GM21423 (cell line): ENCODE data around the gene OTUD4.

Source experiments
- ATAC-seq: cut with Tn5 transposase; IDR thresholded peaks from one replicate; pipeline ENCODE4 v1.9.1; 2021; ENCODE audit warnings: mild to moderate bottlenecking, moderate library complexity; ENCODE audit not compliant: unreplicated experiment

OTUD4 gene

DNA sequence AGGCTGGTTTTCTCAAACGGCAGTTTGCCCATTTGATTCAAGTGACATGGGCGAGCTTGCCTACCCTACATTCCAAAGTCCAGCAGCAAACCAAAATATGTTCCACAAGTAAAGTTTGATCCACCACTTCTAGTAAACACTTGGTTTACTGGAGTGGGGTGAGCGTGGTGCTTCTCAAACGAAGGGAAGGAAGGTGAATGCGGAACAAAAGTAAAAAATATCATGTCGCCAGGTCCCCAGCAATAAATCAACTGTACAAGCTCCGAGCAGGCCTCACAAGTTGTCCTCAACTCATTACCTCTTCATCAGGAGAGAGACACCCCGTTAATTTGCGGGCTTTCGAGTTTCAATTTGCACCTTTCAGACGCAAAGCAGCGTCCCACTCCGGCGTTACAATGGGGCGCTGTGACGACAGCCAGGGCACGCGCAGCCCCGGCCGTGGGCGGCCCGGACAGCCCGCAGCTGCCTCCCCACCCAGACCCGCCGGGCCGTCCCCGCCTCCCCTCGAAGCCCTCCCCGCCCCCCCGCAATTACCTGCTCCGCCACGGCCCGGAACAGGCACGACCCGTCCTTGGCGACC lies 1.0 kb downstream of the OTUD4 start:
- ATAC-seq = peak; percentile 44

DNA sequence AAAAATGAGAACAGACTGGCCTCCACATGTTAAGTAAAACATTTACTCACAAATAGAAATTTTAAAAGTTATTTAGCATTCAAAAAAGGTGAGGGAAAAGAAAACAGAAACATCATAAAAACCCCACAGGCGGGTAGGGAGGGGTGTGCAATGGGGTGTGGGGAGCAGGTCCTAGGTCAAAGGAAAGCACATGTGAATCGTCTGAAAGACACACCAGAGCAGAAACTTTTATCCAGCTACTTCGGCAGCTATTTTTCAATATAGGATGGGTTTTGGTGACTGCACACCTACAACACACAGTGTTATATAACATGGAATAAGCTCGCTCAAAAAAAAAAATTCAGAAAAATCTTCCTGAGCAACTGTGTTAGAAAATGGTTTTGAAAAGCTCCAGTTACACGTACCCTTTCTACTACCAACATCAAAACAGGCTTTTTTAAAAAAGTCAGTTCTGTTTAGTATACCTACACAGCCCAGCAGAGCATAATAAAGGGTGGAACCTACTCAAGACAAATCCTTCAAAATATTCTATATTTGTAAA lies 1.6 kb downstream of the OTUD4 start:
- no peak for ATAC-seq

DNA sequence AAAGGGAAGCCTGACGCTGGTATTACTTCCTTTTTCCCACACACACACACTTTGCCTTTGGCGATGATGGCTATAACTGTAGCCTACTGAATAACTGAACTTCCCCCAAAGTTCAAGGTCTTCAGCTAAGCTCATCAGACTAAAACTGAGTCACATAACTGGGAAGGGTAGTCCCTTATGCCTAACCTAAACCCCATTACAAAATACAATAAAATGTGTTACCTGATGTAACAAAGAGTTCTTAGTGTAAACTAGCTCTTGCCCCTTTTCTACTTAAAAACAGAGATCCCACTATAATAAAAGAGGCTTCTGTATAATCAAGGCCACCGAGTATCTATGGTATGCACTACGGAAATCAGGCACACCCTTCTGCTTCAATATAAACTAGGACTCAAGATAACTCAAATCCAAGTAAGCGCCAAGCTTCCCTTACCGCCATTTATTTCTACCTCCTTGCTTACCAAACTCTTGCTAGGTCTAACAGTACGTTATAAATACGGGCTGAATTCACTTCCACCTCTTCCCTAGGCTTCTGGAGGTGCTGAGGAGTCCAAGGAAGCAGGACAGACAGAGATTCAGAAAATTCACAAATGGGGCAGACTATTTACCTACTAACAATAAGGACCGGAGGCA lies 2.4 kb downstream of the OTUD4 start:
- no peak for ATAC-seq

DNA sequence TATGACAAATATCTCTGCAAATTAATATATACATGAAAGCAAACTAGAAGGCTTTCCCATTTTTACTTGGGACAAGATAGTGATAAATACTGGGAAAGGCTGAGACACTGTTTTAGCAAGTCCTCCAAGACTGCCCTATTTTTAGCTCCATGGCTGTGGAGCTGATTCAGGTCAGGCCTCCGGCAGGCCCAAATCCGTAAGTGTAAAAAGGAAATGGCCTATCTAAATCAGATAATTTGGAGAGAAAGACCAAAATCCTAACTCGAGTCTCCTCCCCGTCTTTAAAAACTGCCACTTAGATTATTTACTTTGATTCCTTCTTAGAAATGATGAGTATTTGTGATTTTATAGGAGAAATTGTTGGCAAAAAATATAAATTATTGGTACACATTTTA lies 2.9 kb downstream of the OTUD4 start:
- no peak for ATAC-seq

DNA sequence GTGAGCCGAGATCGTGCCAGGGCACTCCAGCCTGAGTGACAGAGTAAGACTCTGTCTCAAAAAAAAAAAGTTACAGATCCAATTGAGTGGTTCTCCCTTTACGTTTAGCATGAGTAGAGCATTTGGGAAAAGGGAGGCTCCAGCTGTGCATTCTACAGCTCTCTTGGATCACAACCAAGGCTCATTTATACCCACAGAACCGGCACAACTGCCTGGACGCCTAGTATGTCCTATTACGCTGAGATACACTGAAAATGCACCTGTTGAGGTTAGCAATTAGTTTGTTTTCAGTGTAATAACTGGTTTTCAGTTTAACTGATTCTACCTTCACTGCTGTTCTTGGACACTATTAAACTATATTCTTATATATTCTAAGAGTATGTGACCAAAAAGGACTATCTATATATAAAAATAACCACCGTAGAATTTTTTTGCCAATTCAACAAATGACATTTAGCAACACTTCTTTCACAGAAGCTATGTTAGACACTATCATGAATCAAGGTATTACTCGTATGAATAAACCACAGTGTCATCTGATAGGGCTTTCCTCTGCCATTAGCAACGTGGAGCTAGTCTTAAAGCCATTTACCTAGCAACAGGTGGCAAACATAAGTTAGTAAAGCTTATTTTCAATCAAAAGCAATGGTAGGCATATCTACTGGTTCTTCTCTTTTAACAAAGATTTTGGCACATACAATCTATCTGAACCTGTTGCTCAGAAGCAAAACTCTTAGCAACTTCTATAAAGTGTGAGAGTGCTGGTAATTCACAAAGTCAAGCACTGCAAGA lies 3.6 kb downstream of the OTUD4 start:
- no peak for ATAC-seq

DNA sequence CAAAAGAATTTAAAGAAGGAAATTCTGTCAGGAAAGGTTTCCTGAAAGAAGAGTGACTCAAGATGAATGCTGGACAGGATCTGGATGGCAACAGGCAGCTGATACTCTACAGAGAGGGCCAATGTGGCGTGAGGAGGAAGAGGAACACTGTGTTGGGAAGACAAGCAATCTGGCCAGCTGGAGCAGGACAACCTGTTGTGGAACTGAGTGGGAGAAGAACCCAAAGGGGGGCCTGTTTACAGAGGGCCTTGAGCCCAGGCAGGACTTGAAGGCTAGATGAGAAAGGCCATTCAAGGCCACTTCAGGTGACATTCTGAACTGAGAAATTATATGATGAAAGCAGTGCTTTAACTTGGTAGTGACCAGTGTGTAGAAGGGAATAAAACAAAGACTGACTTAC lies 8.5 kb downstream of the OTUD4 start:
- no peak for ATAC-seq

DNA sequence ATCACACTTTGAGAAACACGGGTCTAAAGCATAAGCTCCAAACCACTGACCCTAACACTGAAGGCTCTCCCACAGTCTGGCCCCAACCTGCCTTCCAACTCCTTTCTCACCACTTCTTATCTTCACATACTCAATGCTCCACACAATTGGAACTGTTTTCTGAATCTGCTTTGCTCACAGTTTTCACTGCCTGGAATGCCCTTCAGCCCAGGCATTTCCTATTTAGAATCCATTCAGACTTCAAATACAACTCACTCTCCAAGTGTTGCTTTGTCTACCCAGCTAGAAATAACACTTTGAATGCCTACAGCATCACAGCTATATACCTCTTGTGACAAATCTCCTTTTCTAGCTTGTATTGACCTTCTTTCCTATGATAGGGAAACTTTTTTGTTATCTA lies 10.2 kb downstream of the OTUD4 start:
- no peak for ATAC-seq

DNA sequence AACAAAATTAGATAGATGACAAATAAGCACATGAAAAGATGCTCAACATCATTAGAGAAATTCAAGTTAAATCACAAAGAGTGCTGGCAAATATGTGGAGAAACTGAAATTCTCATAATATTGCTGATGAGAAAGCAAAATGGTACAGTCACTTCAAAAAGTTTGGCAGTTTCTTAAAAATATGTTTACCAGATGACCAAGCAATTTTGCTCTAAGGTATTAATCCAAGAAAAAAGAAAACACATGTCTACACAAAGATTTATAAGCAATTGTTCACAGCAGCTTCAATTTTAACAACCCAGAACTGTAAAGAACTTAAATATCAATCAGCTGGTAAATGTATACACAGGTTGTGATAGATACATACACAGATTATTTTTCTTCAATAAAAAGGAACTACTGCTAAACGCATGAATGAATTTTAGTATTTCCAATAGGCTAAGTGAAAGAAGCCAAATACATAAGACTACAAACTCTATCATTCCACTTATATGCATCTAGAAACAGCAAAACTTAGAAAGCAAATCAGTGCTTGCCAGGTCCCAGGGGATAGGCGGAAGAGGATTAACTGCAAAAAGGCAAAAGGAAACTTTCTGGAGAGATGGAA lies 11.7 kb downstream of the OTUD4 start:
- ATAC-seq = no peak

DNA sequence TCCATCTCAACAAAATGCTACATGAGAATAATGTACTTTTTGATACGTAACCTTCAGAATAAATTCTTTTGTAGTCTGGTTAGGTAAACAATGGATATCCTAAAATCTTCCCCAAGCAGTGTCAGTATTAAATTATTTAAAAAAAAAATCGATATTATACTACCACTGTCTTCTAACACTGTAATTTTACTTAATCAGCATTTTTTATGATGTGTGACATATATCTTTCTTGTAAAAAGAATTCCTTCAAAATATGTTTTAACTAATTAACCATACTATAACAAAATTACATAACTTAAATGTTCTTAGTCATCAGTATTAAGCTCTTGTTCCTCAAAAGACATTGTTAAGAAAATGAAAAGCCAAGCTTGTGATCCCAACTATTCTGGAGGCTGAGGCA lies 12.5 kb downstream of the OTUD4 start:
- no peak for ATAC-seq

DNA sequence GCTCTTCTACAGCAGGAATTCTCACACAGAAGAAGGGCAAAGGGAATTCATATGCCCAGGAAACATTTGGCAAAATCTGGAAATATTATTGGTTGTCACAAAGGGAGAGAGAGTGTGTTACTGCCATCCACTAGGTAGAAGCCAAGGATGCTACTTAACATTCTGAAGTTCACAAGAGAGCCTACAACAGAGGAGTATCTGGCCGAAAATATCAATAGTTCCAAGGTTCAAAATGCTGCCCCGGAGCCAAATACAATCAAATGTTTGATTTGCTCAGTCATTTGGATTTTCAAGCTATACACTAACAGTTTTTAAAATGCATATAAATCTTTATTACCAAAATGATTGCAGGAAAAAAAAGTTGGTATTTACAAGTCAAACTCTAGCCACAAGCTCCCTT lies 18.8 kb downstream of the OTUD4 start:
- no peak for ATAC-seq

DNA sequence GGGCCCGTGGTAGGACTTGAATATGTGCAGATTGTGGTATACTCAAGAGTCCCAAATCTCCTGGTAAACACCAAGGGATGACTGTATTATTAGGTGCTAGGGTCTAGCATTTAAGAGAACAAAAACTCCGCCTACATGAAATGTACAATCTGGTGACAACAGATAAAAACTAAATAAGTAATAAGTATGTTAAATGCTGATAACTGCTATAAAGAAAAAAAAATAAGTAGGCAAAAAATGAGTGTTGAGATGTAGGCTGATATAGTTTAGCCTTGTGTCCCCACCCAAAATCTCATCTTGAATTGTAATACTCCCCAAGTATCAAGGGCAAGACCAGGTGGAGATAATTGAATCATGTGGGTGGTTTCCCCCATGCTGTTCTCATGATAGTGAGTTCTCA lies 23.4 kb downstream of the OTUD4 start:
- ATAC-seq = no peak

DNA sequence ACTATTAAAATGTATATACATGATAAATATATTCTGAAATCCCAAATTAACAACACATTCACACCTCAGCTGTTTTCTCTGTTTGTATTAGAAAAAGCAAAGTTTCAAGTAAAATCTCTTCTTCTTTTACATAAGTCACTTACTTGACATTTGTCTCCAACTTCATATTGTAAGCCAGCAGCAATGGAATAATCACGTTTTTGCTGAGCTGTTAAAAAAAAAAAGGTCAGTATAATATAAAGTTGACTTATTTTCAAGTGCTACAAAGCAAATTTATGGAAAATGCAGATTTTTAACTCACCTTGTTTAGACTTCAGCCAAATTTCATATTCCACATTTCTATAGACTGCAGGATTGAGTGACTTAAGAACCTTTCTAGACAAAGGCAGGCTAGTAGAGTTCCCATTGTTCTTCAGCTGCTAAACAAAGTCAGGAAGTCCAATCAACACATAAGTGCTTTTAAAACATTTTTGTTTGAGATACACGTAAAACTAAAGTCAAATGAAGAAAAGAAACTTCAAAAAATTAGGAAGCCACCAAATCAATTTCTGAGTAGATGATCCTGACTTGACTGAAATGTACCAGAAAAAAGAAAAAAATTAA lies 25.0 kb downstream of the OTUD4 start:
- ATAC-seq = no peak

DNA sequence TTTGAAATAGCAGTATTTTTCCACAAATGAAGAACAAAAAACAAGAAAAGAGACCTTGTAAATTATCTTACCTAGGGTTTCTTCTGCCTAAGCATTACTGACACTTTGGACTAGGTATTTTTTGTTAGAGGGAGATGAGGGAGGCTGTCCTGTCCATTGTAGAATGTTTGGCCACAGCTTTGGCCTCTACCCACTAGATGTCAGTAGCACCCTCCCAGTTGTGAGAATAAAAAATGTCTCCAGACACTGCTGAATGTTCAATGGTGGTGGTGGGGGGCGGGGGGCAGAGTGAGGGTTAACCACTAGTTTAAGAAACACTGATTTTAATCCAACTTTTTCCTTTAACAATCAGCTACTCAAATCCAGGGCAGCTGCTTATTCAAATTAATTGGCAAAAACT lies 25.8 kb downstream of the OTUD4 start:
- peak; percentile 87 for ATAC-seq

DNA sequence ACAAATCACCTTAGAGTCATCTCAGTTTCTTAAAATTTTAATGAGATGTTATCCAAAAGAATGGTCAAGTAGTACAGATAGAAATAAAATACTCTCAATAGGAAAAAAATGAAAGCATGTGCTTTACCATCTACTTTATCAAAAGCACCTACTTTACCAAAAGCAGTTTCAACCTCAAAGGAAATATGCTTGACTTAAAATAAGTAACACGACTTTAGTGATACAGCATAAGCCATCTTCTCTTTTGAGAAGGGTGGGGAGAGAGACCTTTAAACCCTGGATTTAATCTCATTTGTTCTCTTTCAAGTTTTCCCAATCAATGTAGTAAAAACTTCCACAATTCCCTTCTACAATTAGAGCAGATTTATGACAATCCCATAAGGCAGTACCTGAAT lies 26.5 kb downstream of the OTUD4 start:
- peak; percentile 45 for ATAC-seq

DNA sequence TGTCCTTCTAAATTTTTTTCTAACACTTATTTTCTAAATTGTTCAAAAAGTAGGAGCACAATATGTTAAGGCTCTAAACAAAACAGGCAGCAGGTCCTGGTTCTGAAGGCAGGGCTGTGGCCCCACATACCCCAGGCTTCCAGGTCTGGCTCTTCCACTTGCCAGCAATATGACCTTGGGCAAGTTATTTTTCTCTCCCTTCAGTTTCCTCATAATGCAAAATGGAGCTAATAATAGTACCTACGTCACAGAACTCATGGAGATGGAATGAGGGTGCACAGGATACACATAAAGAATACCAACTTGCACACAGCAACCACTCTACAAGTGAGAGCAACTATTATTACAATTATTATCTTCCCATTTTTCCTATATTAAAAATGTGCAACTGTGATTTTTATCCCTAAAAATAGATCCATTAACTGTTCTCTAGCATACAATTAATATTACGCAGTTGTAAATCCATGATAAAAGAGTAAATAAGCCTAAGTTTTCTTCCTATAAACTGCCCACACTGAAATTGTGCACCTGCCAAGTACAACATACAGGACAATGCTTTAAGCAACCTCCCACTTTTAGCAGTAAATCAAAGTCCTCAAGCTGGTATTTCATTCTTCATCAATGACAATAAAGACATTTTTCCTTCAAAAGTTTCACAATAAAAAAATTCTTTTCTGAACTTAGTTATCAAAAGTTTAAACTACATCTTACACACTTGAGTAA lies 27.0 kb downstream of the OTUD4 start:
- no peak for ATAC-seq

DNA sequence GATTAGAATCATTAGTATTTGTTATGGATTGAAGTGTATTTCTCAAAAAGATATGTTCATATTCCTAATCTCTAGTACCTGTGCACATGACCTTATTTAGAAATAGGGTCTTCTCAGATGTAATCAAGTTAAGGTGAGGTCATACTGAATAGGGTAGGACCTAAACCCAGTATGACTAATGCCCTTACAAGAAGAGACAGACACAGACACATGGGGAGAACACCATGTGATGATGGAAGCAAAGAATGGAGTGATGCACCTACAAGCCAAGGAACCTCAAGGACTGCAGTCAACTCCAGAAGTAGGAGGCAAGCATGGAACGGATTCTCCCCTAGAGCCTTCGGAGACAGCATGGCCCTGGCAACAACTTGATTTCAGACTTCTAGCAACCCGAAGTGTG lies 31.4 kb downstream of the OTUD4 start:
- ATAC-seq = no peak

DNA sequence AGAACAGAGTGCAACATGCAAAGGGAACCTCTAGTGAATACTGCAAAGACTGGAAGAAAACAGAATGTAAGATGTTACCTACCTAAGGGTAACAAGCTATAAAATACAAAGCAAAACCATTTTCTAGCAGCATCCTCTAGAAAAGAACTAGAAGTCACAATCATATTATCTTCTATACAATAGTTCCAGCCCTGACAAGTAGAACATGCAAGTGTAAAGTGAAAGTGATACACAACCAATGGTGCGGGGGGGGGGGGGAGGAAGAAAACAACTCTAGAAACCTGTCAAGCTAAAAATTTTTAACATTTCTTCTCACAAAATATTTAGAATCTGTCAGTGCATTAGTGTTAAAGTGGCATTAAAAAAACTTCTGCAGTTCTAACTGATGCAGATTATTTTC lies 44.2 kb downstream of the OTUD4 start:
- peak; percentile 33 for ATAC-seq

DNA sequence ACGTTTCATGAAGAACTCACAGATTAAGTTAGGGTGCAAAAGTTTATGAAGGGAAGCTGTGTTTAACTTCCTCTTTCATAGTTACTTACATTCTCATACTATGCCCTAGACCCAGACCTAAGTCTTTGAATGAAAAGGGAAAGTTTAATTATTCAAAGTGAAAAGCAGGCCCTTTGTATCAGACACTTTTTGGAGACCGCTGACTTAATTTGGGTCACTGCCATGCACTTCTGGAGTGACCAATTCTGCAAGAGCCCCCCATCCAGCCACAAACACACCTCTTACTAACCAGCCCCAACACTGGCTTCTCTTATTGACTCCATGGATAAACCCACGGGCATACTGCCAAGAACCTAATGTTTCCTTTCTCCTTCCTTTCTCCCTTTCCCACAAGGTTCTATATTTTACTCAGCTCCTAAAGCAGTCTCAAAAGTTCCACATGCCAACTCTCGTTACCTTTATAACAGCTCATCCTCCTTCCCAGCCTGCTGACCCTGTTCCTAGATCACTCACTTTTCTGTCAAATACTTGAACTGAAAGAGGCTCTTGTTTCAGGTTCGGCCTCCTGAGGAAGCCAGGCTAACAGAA lies 47.8 kb downstream of the OTUD4 start:
- peak; percentile 84 for ATAC-seq

DNA sequence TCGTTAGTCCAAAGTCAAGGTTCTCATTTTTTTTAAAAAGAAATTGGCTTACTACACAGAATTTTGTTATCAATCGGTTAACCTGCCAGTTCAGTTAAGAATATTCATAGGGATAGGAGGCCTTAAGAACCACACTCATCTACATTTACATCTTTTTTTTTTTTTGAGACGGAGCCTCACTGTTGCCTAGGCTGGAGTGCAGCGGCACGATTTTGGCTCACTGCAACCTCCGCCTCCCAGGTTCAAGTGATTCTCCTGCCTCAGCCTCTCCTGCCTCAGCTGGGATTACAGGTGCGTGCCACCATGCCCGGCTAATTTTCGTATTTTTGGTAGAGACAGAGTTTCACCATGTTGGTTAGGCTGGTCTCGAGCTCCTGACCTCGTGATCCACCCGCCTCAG lies 48.5 kb downstream of the OTUD4 start:
- ATAC-seq = no peak

DNA sequence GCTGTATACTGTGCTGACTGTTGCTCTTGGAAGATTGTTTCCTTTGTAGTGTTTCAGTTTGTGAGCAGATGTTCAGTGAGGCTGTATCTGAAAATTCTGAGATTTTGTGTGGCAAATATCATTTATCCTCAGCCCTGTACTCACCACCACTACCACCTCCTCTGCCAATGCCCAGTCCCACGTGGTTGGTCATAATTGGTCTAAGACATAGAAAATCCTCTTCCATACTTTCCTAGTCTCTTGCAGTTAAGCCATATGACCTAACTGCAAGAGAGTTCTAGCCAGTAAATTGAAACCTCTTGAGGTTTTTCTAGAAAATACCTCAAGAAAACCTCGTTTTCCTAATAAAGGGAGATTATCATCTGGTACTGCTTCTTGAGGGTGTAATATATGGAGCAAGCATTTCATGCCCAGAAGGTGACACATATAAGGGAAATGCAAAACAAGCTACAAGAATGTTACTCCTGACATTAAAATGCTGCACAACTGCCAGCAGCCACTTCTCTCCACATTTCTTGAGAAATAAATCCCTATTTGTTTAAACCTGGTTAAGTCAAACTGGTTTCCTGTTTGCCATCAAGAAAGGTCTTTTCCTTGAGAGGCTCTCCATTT lies 49.5 kb downstream of the OTUD4 start:
- ATAC-seq = no peak
